ENCODE data around the gene ERBIN.

DNA sequence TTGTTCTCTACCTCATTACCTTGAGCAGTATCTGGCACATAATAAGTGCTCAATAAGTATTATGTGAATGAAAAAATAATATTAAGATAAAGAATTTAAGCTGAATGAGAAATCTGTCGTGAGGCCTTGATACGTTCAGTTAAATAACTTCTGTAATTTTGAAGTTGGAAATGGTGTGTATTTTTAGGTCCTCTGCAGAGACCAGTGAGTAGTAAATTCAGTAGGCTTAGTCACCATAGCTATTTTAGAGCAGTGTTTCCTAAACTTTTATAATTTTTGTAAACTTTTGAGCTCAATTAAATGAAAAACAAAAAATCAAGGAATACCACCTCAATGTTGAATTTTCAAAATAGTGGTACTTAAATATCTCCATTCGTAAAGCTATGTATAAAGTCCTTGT, 25.0 kb downstream of the ERBIN start:
- TF ChIP-seq SUZ12 (IDR thresholded peaks at IDR 0.05; ENCODE audit: extremely low read depth, insufficient read depth, insufficient read length), result no peak
- TF ChIP-seq ZNF274 (IDR thresholded peaks at IDR 0.05; ENCODE audit: low read depth, low read length), result no peak
- TF ChIP-seq YY1 (IDR thresholded peaks at IDR 0.05; ENCODE audit: insufficient read depth, insufficient read length), result no peak

Data from NT2/D1 (cell line).